Lung (tissue), 12 donors: Measurements from ENCODE around the gene ADARB1. TPM values are rescaled to one million over a fixed set of nuclear protein-coding genes. Genes with fewer than 3 reads are reported as not detected.

Source experiments
- ATAC-seq: fragments of 200-7000 bp; cut with Tn5 transposase; one replicate; pipeline ENCODE4 v1.9.1; 2020; ENCODE audit warnings: moderate number of reproducible peaks; ENCODE audit not compliant: insufficient read depth, low FRiP score
- DNase-seq, 3 donors: peaks; one replicate each; pipeline ENCODE4 v3.0.0-alpha.2; 2013 to 2017
- H3K27ac ChIP-seq, 2 donors: one replicate each; pipeline ENCODE4 v1.5.1; 2013; ENCODE audit warnings: mild to moderate bottlenecking in 2 of 2, moderate library complexity in 2 of 2, control low read depth in 1 of 2, inconsistent platforms in 1 of 2, low read depth in 1 of 2, low read length in 1 of 2
- H3K27me3 ChIP-seq, 3 donors: one replicate each; pipeline ENCODE4 v1.5.1; 2013; ENCODE audit warnings: low read length in 2 of 3; ENCODE audit not compliant: control insufficient read depth in 3 of 3, insufficient read depth in 3 of 3
- H3K36me3 ChIP-seq, 4 donors: one replicate each; pipeline ENCODE4 v1.5.1; 2013; ENCODE audit warnings: low read length in 4 of 4, mild to moderate bottlenecking in 1 of 4, moderate library complexity in 1 of 4; ENCODE audit not compliant: control insufficient read depth in 4 of 4, insufficient read depth in 4 of 4
- H3K4me1 ChIP-seq, 5 donors: one replicate each; pipeline ENCODE4 v1.5.1; 2013; ENCODE audit warnings: low read length in 5 of 5, mild to moderate bottlenecking in 2 of 5, moderate library complexity in 1 of 5; ENCODE audit not compliant: control insufficient read depth in 5 of 5, insufficient read depth in 5 of 5
- H3K4me3 ChIP-seq: one replicate; pipeline ENCODE4 v1.5.1; 2013; ENCODE audit warnings: mild to moderate bottlenecking, control low read depth, moderate library complexity
- H3K9ac ChIP-seq, 2 donors: one replicate each; pipeline ENCODE4 v1.5.1; 2013; ENCODE audit warnings: low read length in 2 of 2, control low read depth in 1 of 2; ENCODE audit not compliant: insufficient read depth in 1 of 2
- H3K9me3 ChIP-seq, 4 donors: one replicate each; pipeline ENCODE4 v1.5.1; 2013; ENCODE audit warnings: low read length in 3 of 4, mild to moderate bottlenecking in 1 of 4, moderate library complexity in 1 of 4; ENCODE audit not compliant: control insufficient read depth in 4 of 4, insufficient read depth in 3 of 4
- WGBS, 2 donors: extraction: QIAGEN DNeasy Blood & Tissue Kit; methylation state at CpG; one replicate each; pipeline ENCODE4 v1.1.7; 2013; 5-methylcytosine and 5-hydroxymethylcytosine counted together
- polyA plus RNA-seq, 2 donors: library from polyadenylated mRNA; stranded (reverse); fragments of 200-250 nt; gene quantifications; one replicate each; pipeline ENCODE4 v1.2.1, GENCODE V29; 2013
- total RNA-seq, 2 donors: library from RNA; depleted of rRNA in 1 of 2; stranded (reverse); fragments of >200 nt in 1 of 2; gene quantifications; one replicate each; pipeline ENCODE4 v1.2.1, GENCODE V29; 2014 to 2021
- TF ChIP-seq, protein P1 (sequence below): IDR thresholded peaks from 2 replicates; pipeline ENCODE4 v1.5.1; 2012; ENCODE audit warnings: mild to moderate bottlenecking; ENCODE audit errors: control extremely low read depth, extremely low read depth
- donor health status: control.
- donor health status: control.
- donor health status: Bipolar disorder and iron deficiency.
- donor health status: healthy.
- donor health status: DM: yes; HTN: yes; CAD: no.

ADARB1 gene
- total and polyA plus RNA-seq, 4 donors, result 13.4 to 47.7 (median 32.6) TPM

DNA sequence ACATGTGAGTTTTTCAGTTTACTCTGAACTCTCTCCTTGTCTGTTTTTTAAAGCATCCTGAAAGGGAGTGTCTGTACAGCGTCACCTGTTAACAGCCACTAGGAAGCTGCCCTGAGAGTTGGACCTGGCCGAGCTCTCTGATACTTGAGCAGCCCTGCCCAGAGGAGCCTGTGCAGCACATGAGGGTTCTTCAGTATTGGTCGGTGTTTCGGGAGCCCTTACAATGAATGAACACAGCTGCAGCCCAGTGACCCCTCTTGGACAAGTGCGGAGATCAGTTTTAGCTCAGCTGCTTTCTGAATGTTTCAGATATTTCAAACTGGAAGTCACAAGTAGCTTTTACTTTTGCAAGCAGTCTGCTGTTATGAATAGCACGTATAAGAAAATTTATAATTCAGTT is 39.2 kb downstream of the ADARB1 start:
- Histone ChIP-seq H3K27ac (no peak overlapping the region), H3K9ac (no peak overlapping the region), H3K4me1 (peaks cover 0 to 28% (median 20%) of the 10 kb centered on the region in 5 donors), H3K9me3 (no peaks in the 10 kb centered on the region), H3K4me3 (no peak overlapping the region), H3K27me3 (no peaks in the 10 kb centered on the region), H3K36me3 (peaks cover 0 to 4% (median 2%) of the 10 kb centered on the region in 4 donors)
- WGBS, 2 donors, result 62 to 78% methylated on average over 6 of the region's 6 CpGs
- DNase-seq (no peak), ATAC-seq (no peak)
- TF ChIP-seq, protein P1, sequence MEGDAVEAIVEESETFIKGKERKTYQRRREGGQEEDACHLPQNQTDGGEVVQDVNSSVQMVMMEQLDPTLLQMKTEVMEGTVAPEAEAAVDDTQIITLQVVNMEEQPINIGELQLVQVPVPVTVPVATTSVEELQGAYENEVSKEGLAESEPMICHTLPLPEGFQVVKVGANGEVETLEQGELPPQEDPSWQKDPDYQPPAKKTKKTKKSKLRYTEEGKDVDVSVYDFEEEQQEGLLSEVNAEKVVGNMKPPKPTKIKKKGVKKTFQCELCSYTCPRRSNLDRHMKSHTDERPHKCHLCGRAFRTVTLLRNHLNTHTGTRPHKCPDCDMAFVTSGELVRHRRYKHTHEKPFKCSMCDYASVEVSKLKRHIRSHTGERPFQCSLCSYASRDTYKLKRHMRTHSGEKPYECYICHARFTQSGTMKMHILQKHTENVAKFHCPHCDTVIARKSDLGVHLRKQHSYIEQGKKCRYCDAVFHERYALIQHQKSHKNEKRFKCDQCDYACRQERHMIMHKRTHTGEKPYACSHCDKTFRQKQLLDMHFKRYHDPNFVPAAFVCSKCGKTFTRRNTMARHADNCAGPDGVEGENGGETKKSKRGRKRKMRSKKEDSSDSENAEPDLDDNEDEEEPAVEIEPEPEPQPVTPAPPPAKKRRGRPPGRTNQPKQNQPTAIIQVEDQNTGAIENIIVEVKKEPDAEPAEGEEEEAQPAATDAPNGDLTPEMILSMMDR, result no peak

DNA sequence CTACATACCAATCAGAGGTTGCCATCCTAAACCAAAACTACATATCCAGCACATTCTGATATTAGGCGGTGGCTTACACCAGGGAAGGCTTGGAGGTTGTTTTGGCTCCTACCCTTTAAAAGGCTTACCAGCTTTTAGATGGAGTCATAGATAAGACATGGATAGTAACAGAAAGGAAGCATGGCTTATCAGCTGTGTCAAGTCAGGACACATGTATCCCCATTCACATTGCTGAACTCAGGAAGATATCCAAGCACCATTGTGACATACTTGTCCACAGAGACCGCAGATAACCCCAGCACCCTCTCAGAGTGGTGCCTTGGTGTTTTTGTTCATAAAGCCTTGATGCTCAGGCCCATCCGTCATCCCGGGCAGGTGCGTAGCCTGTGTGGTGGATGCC is 39.7 kb downstream of the ADARB1 start:
- H3K9ac ChIP-seq, result no peak overlapping the region
- ATAC-seq (no peak), DNase-seq (no peak)
- WGBS, 2 donors, result 43 to 46% methylated on average over 5 of the region's 5 CpGs
- TF ChIP-seq, protein P1, result no peak
- H3K9me3 ChIP-seq, result no peaks in the 10 kb centered on the region
- H3K27me3 ChIP-seq, result no peaks in the 10 kb centered on the region
- peak overlapping the region in 1 of 2 donors; percentile 7 for H3K27ac ChIP-seq
- H3K4me3 ChIP-seq, result no peak overlapping the region
- H3K36me3 ChIP-seq, result peaks cover 0 to 4% (median 2%) of the 10 kb centered on the region in 4 donors
- peaks cover 0 to 28% (median 20%) of the 10 kb centered on the region in 5 donors for H3K4me1 ChIP-seq

DNA sequence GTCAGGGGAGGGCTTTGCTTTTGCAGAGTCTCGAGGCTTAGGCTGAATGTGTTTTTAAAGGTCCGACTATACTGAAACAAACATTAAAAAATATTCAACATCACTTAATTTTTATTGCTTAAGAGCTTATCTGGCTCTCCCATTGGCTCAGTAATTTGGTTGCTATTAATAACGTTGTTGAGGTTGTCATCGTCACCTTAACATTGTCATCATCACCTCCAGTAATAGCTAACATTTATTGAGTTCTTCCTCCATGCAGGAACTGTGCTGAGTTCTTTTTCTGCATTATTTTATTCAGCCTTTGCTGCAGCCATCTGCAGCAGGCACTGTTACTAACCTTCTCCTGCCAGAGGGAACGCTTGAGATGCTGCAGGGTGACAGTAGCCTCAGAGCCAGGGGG is 40.1 kb downstream of the ADARB1 start:
- H3K9ac ChIP-seq, result no peak overlapping the region
- H3K9me3 ChIP-seq, result no peaks in the 10 kb centered on the region
- H3K36me3 ChIP-seq, result peaks cover 0 to 4% (median 2%) of the 10 kb centered on the region in 4 donors
- H3K4me1 ChIP-seq, result peaks cover 0 to 27% (median 18%) of the 10 kb centered on the region in 5 donors
- ATAC-seq (no peak), DNase-seq (peak in 1 of 3 donors; percentile 49)
- 52 to 61% methylated on average over 5 of the region's 5 CpGs for WGBS, 2 donors
- H3K4me3 ChIP-seq, result no peak overlapping the region
- TF ChIP-seq, protein P1, result no peak
- no peaks in the 10 kb centered on the region for H3K27me3 ChIP-seq
- peak overlapping the region in 1 of 2 donors; percentile 52 for H3K27ac ChIP-seq

DNA sequence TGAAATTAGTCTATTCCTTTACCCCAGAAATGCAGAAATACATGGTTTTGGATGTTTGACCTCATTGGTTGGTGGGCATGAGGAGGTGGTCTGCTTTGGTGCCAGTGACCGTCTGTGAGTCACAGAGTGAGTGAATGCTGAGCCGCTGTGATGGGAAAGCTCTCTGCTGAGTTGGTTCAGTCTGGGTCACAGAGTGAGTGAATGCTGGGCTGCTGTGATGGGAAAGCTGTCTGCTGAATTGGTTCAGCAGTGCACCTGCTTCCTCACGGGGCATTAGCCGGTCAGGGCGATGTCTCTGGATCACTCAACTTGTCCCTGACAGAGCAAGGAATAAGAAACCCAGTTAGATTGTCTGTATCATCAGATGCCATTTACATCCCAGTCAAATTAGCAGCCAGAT is 40.8 kb downstream of the ADARB1 start:
- H3K36me3 ChIP-seq, result peaks cover 0 to 4% (median 2%) of the 10 kb centered on the region in 4 donors
- no peaks in the 10 kb centered on the region for H3K9me3 ChIP-seq
- no peak for DNase-seq
- no peak overlapping the region for H3K4me3 ChIP-seq
- WGBS, 2 donors, result 89 to 96% methylated on average over 5 of the region's 5 CpGs
- TF ChIP-seq, protein P1, result no peak
- H3K4me1 ChIP-seq, result peaks cover 0 to 21% (median 18%) of the 10 kb centered on the region in 5 donors
- no peak overlapping the region for H3K9ac ChIP-seq
- no peaks in the 10 kb centered on the region for H3K27me3 ChIP-seq
- no peak for ATAC-seq
- H3K27ac ChIP-seq, result peak overlapping the region in 1 of 2 donors; percentile 52
